ENCODE measurements around the gene HMGN5.

The HMGN5 gene

DNA sequence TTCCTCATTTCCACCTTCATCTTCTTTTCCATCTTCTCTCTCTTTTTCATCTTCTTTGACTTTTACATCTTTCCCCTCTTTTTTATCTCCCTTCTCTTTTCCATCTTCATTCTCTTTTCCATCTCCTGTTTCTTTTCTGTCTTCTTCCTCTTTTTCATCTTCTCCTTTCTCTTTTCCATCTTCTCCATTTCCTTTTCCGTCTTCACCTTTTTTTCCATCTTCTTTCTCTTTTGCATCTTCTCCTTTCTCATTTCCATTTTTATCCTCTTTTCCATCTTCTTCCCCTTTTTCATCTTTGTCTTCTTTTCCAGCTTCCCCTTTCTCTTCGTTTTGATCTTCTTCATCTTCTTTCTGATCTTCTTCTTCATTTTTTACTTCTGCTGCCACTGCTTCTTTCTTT, 87.0 kb downstream of the HMGN5 start:
- DNase-seq: no peak

DNA sequence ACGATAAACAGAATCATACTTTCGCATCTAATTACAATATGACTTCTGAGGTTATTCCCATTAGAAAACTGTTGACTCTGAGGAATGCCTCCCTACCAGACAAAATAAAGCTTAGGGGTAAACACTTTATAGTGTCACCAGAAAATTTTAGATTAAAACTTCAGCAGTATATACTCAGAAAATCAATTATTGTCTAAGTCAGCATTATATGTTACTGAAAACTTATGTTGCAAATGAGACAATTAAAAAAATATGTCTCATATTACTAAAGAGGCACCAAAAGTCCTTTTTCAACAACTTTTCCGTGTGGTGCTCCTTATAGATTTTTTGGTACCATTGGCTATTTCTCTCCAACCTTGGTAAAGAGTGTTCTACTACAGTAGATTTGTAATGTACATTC, 91.4 kb downstream of the HMGN5 start:
- no peak for DNase-seq

DNA sequence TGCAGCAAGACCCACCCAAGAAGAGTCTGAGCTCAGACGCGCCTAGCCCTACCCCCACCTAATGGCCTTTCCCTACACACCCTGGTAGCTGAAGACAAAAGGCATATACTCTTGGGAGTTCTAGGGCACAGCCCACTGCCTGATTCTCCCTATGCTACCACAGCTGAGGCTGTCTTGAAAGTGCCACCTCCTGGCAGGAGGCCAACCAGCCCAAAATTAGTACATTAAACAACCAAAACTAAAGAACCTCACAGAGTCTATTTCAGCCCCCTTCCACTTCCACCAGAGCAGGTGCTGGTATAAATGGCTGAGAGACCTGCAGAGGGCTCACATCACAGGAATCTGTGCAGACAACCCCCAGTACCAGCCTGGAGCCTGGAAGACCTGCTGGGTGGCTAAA, 119.1 kb downstream of the HMGN5 start:
- DNase-seq: no peak

Data from NCI-H1105 (cell line).